Measurements from ENCODE around the gene KLHL1. TPM values are rescaled to one million over a fixed set of nuclear protein-coding genes. Genes with fewer than 3 reads are reported as not detected.

The KLHL1 gene
- polyA plus RNA-seq, 1 experiment, result not detected

GRCh38 chr13:69796256-69796655 is 312.0 kb downstream of the KLHL1 start:
- no peaks in the 10 kb centered on the region for H3K27me3 ChIP-seq (ENCODE audit: control insufficient read depth, insufficient read depth, low read length)
- POLR2A ChIA-PET, result no interaction called here
- no peak for DNase-seq (ENCODE audit: low read depth, low spot score)
- no peak for TF ChIP-seq CTCF (IDR thresholded peaks at IDR 0.05; ENCODE audit: low read depth, low read length)
- CTCF ChIA-PET, result no interaction called here
- no peak overlapping the region for H3K4me3 ChIP-seq (ENCODE audit: low read depth, low read length)
- peaks cover 9% of the 10 kb centered on the region; the same call in 1 of the 2 replicates for H3K9me3 ChIP-seq (ENCODE audit: control insufficient read depth, insufficient read depth, low read length)
- H3K27ac ChIP-seq (ENCODE audit: low read depth, low read length), result no peak overlapping the region

GRCh38 chr13:69793783-69794453 is 314.3 kb downstream of the KLHL1 start:
- no peak for DNase-seq (ENCODE audit: low read depth, low spot score)
- Histone ChIP-seq H3K9me3 (ENCODE audit: control insufficient read depth, insufficient read depth, low read length) (peaks cover 4% of the 10 kb centered on the region; the same call in 1 of the 2 replicates), H3K27ac (ENCODE audit: low read depth, low read length) (no peak overlapping the region), H3K4me3 (ENCODE audit: low read depth, low read length) (no peak overlapping the region), H3K27me3 (ENCODE audit: control insufficient read depth, insufficient read depth, low read length) (no peaks in the 10 kb centered on the region)
- ChIA-PET POLR2A (no interaction called here), CTCF (no interaction called here)
- TF ChIP-seq CTCF (IDR thresholded peaks at IDR 0.05; ENCODE audit: low read depth, low read length), result no peak

- Histone ChIP-seq H3K27ac (ENCODE audit: low read depth, low read length) (no peak overlapping the region), H3K27me3 (ENCODE audit: control insufficient read depth, insufficient read depth, low read length) (no peaks in the 10 kb centered on the region), H3K4me3 (ENCODE audit: low read depth, low read length) (no peak overlapping the region), H3K9me3 (ENCODE audit: control insufficient read depth, insufficient read depth, low read length) (peaks cover 4% of the 10 kb centered on the region; the same call in 1 of the 2 replicates)
- ChIA-PET POLR2A (no interaction called here), CTCF (no interaction called here)
- no peak for DNase-seq (ENCODE audit: low read depth, low spot score)
- TF ChIP-seq CTCF (IDR thresholded peaks at IDR 0.05; ENCODE audit: low read depth, low read length), result no peak
Observed at GRCh38 chr13:69776937-69777336, 331.3 kb downstream of the KLHL1 start.

GRCh38 chr13:69769608-69770007 is 338.6 kb downstream of the KLHL1 start:
- no peaks in the 10 kb centered on the region for H3K27me3 ChIP-seq (ENCODE audit: control insufficient read depth, insufficient read depth, low read length)
- POLR2A ChIA-PET, result no interaction called here
- no peak overlapping the region for H3K27ac ChIP-seq (ENCODE audit: low read depth, low read length)
- no peak overlapping the region for H3K4me3 ChIP-seq (ENCODE audit: low read depth, low read length)
- no peak for TF ChIP-seq CTCF (IDR thresholded peaks at IDR 0.05; ENCODE audit: low read depth, low read length)
- CTCF ChIA-PET, result no interaction called here
- peaks cover 15% of the 10 kb centered on the region for H3K9me3 ChIP-seq (ENCODE audit: control insufficient read depth, insufficient read depth, low read length)
- no peak for DNase-seq (ENCODE audit: low read depth, low spot score)

GRCh38 chr13:69761581-69761980 is 346.7 kb downstream of the KLHL1 start:
- Histone ChIP-seq H3K4me3 (ENCODE audit: low read depth, low read length) (no peak overlapping the region), H3K27me3 (ENCODE audit: control insufficient read depth, insufficient read depth, low read length) (no peaks in the 10 kb centered on the region), H3K9me3 (ENCODE audit: control insufficient read depth, insufficient read depth, low read length) (peaks cover 14% of the 10 kb centered on the region), H3K27ac (ENCODE audit: low read depth, low read length) (no peak overlapping the region)
- DNase-seq (ENCODE audit: low read depth, low spot score), result no peak
- ChIA-PET CTCF (no interaction called here), POLR2A (no interaction called here)
- TF ChIP-seq CTCF (IDR thresholded peaks at IDR 0.05; ENCODE audit: low read depth, low read length), result no peak
